Adrenal gland (tissue), 12 donors: ENCODE results near the gene C3orf22. TPM values are rescaled to one million over a fixed set of nuclear protein-coding genes. Genes with fewer than 3 reads are reported as not detected.

Experiments
- DNase-seq, 7 donors: peaks; one replicate each; pipeline ENCODE4 v3.0.0-alpha.2; 2019 to 2020
- H3K27ac ChIP-seq, 5 donors: fragments of 200-600 bp; sonication (generic) in 4 of 5; 1 replicate in 3 of 5; 2 replicates in 2 of 5; pipeline versions ENCODE4 v1.5.1 to v1.8.0; 2016 to 2020; ENCODE audit warnings: mild to moderate bottlenecking in 1 of 5
- H3K27me3 ChIP-seq: fragments of 200-600 bp; 2 replicates; pipeline ENCODE4 v1.8.0; 2021
- H3K36me3 ChIP-seq, 2 donors: fragments of 200-600 bp; replicated peaks in 1 of 2; 1 replicate in 1 of 2; 2 replicates in 1 of 2; pipeline versions ENCODE4 v1.5.1 to v1.8.0; 2018 to 2022
- H3K4me1 ChIP-seq, 2 donors: fragments of 200-600 bp; replicated peaks in 1 of 2; 1 replicate in 1 of 2; 2 replicates in 1 of 2; pipeline versions ENCODE4 v1.5.1 to v1.8.0; 2018 to 2021
- H3K4me3 ChIP-seq, 4 donors: fragments of 200-600 bp; sonication (generic) in 3 of 4; one replicate each; pipeline ENCODE4 v1.5.1; 2016 to 2018
- H3K9me3 ChIP-seq, 3 donors: fragments of 200-600 bp; sonication (generic) in 1 of 3; replicated peaks in 1 of 3; 1 replicate in 2 of 3; 2 replicates in 1 of 3; pipeline versions ENCODE4 v1.5.1 to v1.8.0; 2016 to 2021
- CTCF ChIP-seq, 6 experiments: fragments of 450-650 bp in 4 of 6; fragments of 200-600 bp in 2 of 6; sonication (generic) in 1 of 6; IDR thresholded peaks; 1 replicate in 5 of 6; 2 replicates in 1 of 6; pipeline versions ENCODE4 v1.5.1 to v1.8.0; 2016 to 2021; ENCODE audit warnings: antibody characterized with exemption in 6 of 6, mild to moderate bottlenecking in 2 of 6, moderate library complexity in 1 of 6
- POLR2A ChIP-seq, 2 donors: fragments of 450-650 bp; IDR thresholded peaks; one replicate each; pipeline ENCODE4 v1.6.1; 2017; ENCODE audit warnings: antibody characterized with exemption in 2 of 2, mild to moderate bottlenecking in 2 of 2, moderate library complexity in 1 of 2
- WGBS, 4 donors: extraction: QIAGEN DNeasy Blood & Tissue Kit in 2 of 4; methylation state at CpG; one replicate each; pipeline versions ENCODE4 v1.1.5 to v1.1.7; 2013 to 2017; 5-methylcytosine and 5-hydroxymethylcytosine counted together
- intact Hi-C, 2 donors: fragments of 100-400 bp; cut with DNase I; formaldehyde crosslinking; loops; one replicate each; pipeline versions ENCODE4 v1.14.1 to v1.15.0; 2022 to 2023
- polyA plus RNA-seq, 3 donors: library from polyadenylated mRNA; stranded (reverse); fragments of 200-250 nt in 2 of 3; fragments of 350-450 nt in 1 of 3; fragmentation: Illumina TruSeq in 1 of 3; extraction: RNeasy Lipid Tissue Mini Kit (QIAGEN cat#74804) in 1 of 3; gene quantifications; one replicate each; pipeline ENCODE4 v1.2.3, GENCODE V29; 2013 to 2014
- total RNA-seq, 9 donors: library from RNA; depleted of rRNA in 4 of 9; stranded (reverse); fragments of >200 nt in 4 of 9; fragments of 120-200 nt in 1 of 9; fragmentation: NEBNext Ultra II Directional in 1 of 9; extraction: Animal tissue kit (Norgen Biotek cat#: 25700) in 1 of 9; gene quantifications; one replicate each; pipeline versions ENCODE4 v1.1.0 to v1.2.4, GENCODE V29; 2013 to 2023
- donor health status: healthy with polysubstance abuse.
- donor health status: Bipolar disorder and iron deficiency.
- donor health status: DM: yes; HTN: yes; CAD: no.
- donor health status: DM: no; HTN: no; CAD: no.
- donor health status: DM: no; HTN: no; CAD: no.
- donor health status: DM: yes; HTN: yes; CAD: no.

The C3orf22 gene
- total and polyA plus RNA-seq, 12 donors: not detected

- intact Hi-C loops: loop anchor here (10.0 kb wide), 3 partner anchors 925 to 1015 kb away; no protein-coding TSS in a partner anchor
- DNase-seq: no peak
- WGBS, 4 donors: 54 to 69% (median 66%) methylated on average over 6 to 7 of the region's 7 CpGs
- Histone ChIP-seq H3K36me3 (no peaks in the 10 kb centered on the region), H3K9me3 (no peaks in the 10 kb centered on the region), H3K27me3 (no peaks in the 10 kb centered on the region), H3K4me1 (peaks cover 10 to 15% of the 10 kb centered on the region in 2 donors), H3K4me3 (no peak overlapping the region), H3K27ac (peak overlapping the region in 2 of 5 donors; percentile 62 to 69)
- TF ChIP-seq CTCF (IDR thresholded peaks at IDR 0.05): no peak
- no peak for TF ChIP-seq POLR2A (IDR thresholded peaks at IDR 0.05)
These were observed 29.1 kb downstream of the C3orf22 start for GRCh38 chr3:126529585-126530170.

GRCh38 chr3:126528800-126529541 lies 29.8 kb downstream of the C3orf22 start:
- Histone ChIP-seq H3K9me3 (no peaks in the 10 kb centered on the region), H3K27ac (peak overlapping the region in 3 of 5 donors; percentile 11 to 62 (median 60)), H3K36me3 (no peaks in the 10 kb centered on the region), H3K4me1 (peaks cover 15 to 22% of the 10 kb centered on the region in 2 donors), H3K4me3 (no peak overlapping the region), H3K27me3 (no peaks in the 10 kb centered on the region)
- intact Hi-C loops: loop anchor here (10.0 kb wide), 3 partner anchors 926 to 1016 kb away; no protein-coding TSS in a partner anchor
- DNase-seq: peak in 6 of 7 donors; percentile 61 to 86 (median 74)
- 47 to 62% (median 49%) methylated on average over 8 to 14 of the region's 14 CpGs for WGBS, 4 donors
- TF ChIP-seq CTCF (IDR thresholded peaks at IDR 0.05) (peak in 4 of 6 experiments; percentile 12 to 35 (median 32)), POLR2A (IDR thresholded peaks at IDR 0.05) (no peak)

GRCh38 chr3:126528419-126528799 lies 30.3 kb downstream of the C3orf22 start:
- no peak for DNase-seq
- 78 to 92% (median 90%) methylated on average over 4 to 5 of the region's 5 CpGs for WGBS, 4 donors
- intact Hi-C loops: loop anchor here (10.0 kb wide), 3 partner anchors 926 to 1016 kb away; no protein-coding TSS in a partner anchor

More at GRCh38 chr3:126528419-126528799, 30.3 kb downstream of the C3orf22 start:
- TF ChIP-seq POLR2A (IDR thresholded peaks at IDR 0.05) (no peak), CTCF (IDR thresholded peaks at IDR 0.05) (no peak)
- H3K27me3 ChIP-seq: no peaks in the 10 kb centered on the region
- H3K4me3 ChIP-seq: no peak overlapping the region
- H3K4me1 ChIP-seq: peaks cover 17 to 25% of the 10 kb centered on the region in 2 donors
- H3K27ac ChIP-seq: peak overlapping the region in 3 of 5 donors; percentile 11 to 62 (median 60)
- H3K9me3 ChIP-seq: no peaks in the 10 kb centered on the region
- no peaks in the 10 kb centered on the region for H3K36me3 ChIP-seq
